SU-DHL-6 (cell line): Measurements from ENCODE around the gene POGLUT3.
A peak's percentile ranks its signal among the peaks of the same experiment; 100 is the strongest.

Source experiments
- H2AFZ ChIP-seq: fragments of 200-600 bp; sonication (generic); 2 replicates; pipeline ENCODE4 v1.6.1; 2014; ENCODE audit warnings: low read depth, mild to moderate bottlenecking, moderate library complexity, mixed read lengths, antibody characterized with exemption, low read length; ENCODE audit not compliant: severe bottlenecking
- H3F3A ChIP-seq: fragments of 200-600 bp; shearing (Covaris generic); 2 replicates; pipeline ENCODE4 v1.6.0; 2016; ENCODE audit warnings: antibody characterized with exemption, mild to moderate bottlenecking; ENCODE audit not compliant: insufficient read depth
- H3K27ac ChIP-seq: fragments of 200-600 bp; sonication (generic); 2 replicates; pipeline ENCODE4 v1.5.1; 2016; ENCODE audit warnings: low read depth, mild to moderate bottlenecking, low read length, moderate library complexity, mixed read lengths
- H3K27me3 ChIP-seq: fragments of 200-600 bp; sonication (generic), shearing (Covaris generic); 2 replicates; pipeline ENCODE4 v1.6.0; 2014; ENCODE audit warnings: mild to moderate bottlenecking, low read length
- H3K36me3 ChIP-seq: fragments of 200-600 bp; sonication (generic); 2 replicates; pipeline ENCODE4 v1.6.1; 2014; ENCODE audit warnings: mild to moderate bottlenecking, low read length, mixed read lengths
- H3K4me2 ChIP-seq: fragments of 300-600, 200-600 bp; shearing (Covaris generic), sonication (generic); 2 replicates; pipeline ENCODE4 v1.6.0; 2014; ENCODE audit warnings: low read length, low read depth, mild to moderate bottlenecking; ENCODE audit not compliant: poor library complexity, severe bottlenecking
- H3K4me3 ChIP-seq: fragments of 200-600 bp; sonication (generic); 2 replicates; pipeline ENCODE4 v1.5.1; 2014; ENCODE audit warnings: antibody characterized with exemption, low read length, mild to moderate bottlenecking, mixed read lengths; ENCODE audit not compliant: insufficient read depth, poor library complexity, severe bottlenecking
- H3K79me2 ChIP-seq: fragments of 200-600 bp; sonication (generic); 2 replicates; pipeline ENCODE4 v1.6.1; 2014; ENCODE audit warnings: mild to moderate bottlenecking, low read length, moderate library complexity; ENCODE audit not compliant: insufficient read depth
- H3K9ac ChIP-seq: fragments of 200-600 bp; sonication (generic); 2 replicates; pipeline ENCODE4 v1.7.0; 2014; ENCODE audit warnings: mild to moderate bottlenecking, low read length
- H3K9me2 ChIP-seq: fragments of 200-600 bp; sonication (generic); replicated peaks from 2 replicates; pipeline ENCODE4 v1.6.1; 2014; ENCODE audit warnings: low read length; ENCODE audit not compliant: insufficient read depth
- H3K9me3 ChIP-seq: fragments of 200-600 bp; sonication (generic); 2 replicates; pipeline ENCODE4 v1.6.1; 2014; ENCODE audit warnings: low read length, mixed read lengths; ENCODE audit not compliant: insufficient read depth
- H4K20me1 ChIP-seq: fragments of 200-600 bp; sonication (generic); 2 replicates; pipeline ENCODE4 v1.6.1; 2014; ENCODE audit warnings: low read depth, mild to moderate bottlenecking, antibody characterized with exemption, low read length, moderate library complexity, mixed read lengths
- CTCF ChIP-seq: fragments of 200-600 bp; sonication (generic); IDR thresholded peaks from one replicate; pipeline ENCODE4 v1.5.1; 2017; ENCODE audit warnings: antibody characterized with exemption, mild to moderate bottlenecking, low read length, moderate library complexity; ENCODE audit not compliant: insufficient read depth, poor library complexity, severe bottlenecking
- EZH2phosphoT487 ChIP-seq: fragments of 200-600 bp; sonication (generic), shearing (Covaris generic); conservative IDR thresholded peaks from 2 replicates; pipeline ENCODE4 v1.6.1; 2018; ENCODE audit warnings: mild to moderate bottlenecking, antibody characterized with exemption, low read length, moderate library complexity, mixed read lengths

The POGLUT3 gene

GRCh38 chr11:108467091-108467823 lies 30.9 kb downstream of the POGLUT3 start, which contains the start of gene C11orf65:
Gene C11orf65, minus strand, starts transcription at chr11:108467529. Its CDS starts 5,970 bp downstream, at chr11:108461559.
- Histone ChIP-seq H3K9me3 (no peaks in the 10 kb centered on the region), H3K27me3 (no peaks in the 10 kb centered on the region), H3K79me2 (no peaks in the 10 kb centered on the region), H4K20me1 (no peaks in the 10 kb centered on the region), H3F3A (no peaks in the 10 kb centered on the region; the same call in 1 of the 2 replicates), H2AFZ (peak within 1 kb of the TSS; percentile 95), H3K4me3 (peak within 1 kb of the TSS; percentile 93), H3K36me3 (no peaks in the 10 kb centered on the region), H3K9me2 (no peaks in the 10 kb centered on the region), H3K27ac (peak within 1 kb of the TSS; percentile 45), H3K4me2 (peak within 1 kb of the TSS; percentile 89), H3K9ac (peak within 1 kb of the TSS; percentile 78)
- TF ChIP-seq EZH2phosphoT487 (no peak), CTCF (no peak)

DNA sequence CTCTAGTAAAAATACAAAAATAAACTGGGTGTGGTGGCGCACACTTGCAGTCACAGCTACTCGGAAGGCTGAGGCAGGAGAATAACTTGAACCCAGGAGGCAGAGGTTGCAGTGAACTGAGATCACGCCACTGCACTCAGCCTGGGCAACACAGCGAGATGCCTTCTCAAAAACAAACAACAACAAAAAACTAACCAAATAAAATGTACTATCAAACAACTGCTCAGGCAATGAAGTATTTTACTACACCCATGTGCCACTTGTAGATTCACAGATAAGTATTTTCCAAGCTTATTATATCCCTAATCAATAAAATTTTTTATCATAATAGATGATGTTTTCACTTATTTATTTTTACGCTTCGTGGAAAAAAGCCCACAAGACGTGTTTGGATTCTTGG lies 31.8 kb downstream of the POGLUT3 start:
- Histone ChIP-seq H4K20me1 (no peaks in the 10 kb centered on the region), H3K27ac (no peak overlapping the region), H3K9ac (peak overlapping the region; percentile 78), H3K36me3 (no peaks in the 10 kb centered on the region), H3K4me3 (peak overlapping the region; percentile 93), H3K9me3 (no peaks in the 10 kb centered on the region), H3F3A (no peaks in the 10 kb centered on the region; the same call in 1 of the 2 replicates), H3K79me2 (no peaks in the 10 kb centered on the region), H2AFZ (peak overlapping the region; percentile 95), H3K27me3 (no peaks in the 10 kb centered on the region), H3K4me2 (peak overlapping the region; percentile 89), H3K9me2 (no peaks in the 10 kb centered on the region)
- no peak for TF ChIP-seq EZH2phosphoT487
- no peak for TF ChIP-seq CTCF

DNA sequence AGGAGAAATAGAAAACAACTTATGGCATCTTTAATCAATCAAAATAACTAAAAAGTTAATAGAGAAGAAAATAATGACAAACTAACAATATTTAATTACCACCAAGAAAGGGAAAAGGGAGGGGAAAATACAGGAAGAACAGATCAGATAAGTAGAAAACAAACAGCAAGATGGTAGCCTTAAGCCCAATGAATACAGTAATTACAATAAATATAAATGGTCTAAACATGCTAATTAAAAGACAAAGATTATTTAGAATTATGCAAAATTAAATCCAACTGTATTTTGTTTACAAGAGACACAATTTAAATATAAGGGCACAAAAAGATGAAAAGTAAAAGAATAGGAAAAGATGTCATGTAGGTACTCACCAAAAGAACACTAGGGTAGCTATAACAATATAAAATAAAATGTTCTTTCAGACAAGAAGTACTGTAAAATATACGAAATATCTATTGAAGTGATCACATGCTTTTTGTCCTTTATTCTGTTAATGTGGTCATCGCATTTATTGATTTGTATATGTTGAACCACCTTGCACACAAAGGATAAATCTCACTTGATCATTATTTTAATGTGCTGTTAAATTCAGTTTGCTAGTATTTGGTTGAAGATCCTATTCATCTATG lies 44.9 kb downstream of the POGLUT3 start:
- no peaks in the 10 kb centered on the region for H3K36me3 ChIP-seq
- H2AFZ ChIP-seq, result no peak overlapping the region
- TF ChIP-seq EZH2phosphoT487 (no peak), CTCF (no peak)
- H3K4me2 ChIP-seq, result no peak overlapping the region
- no peak overlapping the region for H3K9ac ChIP-seq
- H3K79me2 ChIP-seq, result no peaks in the 10 kb centered on the region
- H3K27ac ChIP-seq, result no peak overlapping the region
- H3K4me3 ChIP-seq, result no peak overlapping the region
- no peaks in the 10 kb centered on the region for H4K20me1 ChIP-seq
- no peaks in the 10 kb centered on the region for H3F3A ChIP-seq
- no peaks in the 10 kb centered on the region for H3K9me3 ChIP-seq
- no peaks in the 10 kb centered on the region for H3K27me3 ChIP-seq
- H3K9me2 ChIP-seq, result no peaks in the 10 kb centered on the region
